HepG2 (cell line): Measurements from ENCODE around the gene RAC3. TPM values are rescaled to one million over a fixed set of nuclear protein-coding genes. Genes with fewer than 3 reads are reported as not detected.

Experiments used
- EED ChIP-seq: sonication (generic); formaldehyde crosslinking; IDR thresholded peaks from 2 replicates; pipeline ENCODE4 v1.5.0; 2020; ENCODE audit warnings: mild to moderate bottlenecking, missing genetic modification reagents
- FOSL2 ChIP-seq: sonication (generic); formaldehyde crosslinking; IDR thresholded peaks from 2 replicates; pipeline ENCODE4 v1.4.0; 2020; ENCODE audit warnings: missing genetic modification reagents
- HNF4A ChIP-seq: sonication (generic); formaldehyde crosslinking; IDR thresholded peaks from 2 replicates; pipeline ENCODE4 v1.4.0; 2020; ENCODE audit warnings: missing genetic modification reagents
- JUNB ChIP-seq: sonication (generic); formaldehyde crosslinking; IDR thresholded peaks from 2 replicates; pipeline ENCODE4 v1.8.0; 2022; ENCODE audit warnings: missing genetic modification reagents, mild to moderate bottlenecking, borderline replicate concordance
- KAT8 ChIP-seq: IDR thresholded peaks from 2 replicates; pipeline ENCODE4 v1.6.1; 2016; ENCODE audit warnings: missing genetic modification reagents, missing compliant biosample characterization
- MTF2 ChIP-seq: sonication (generic); formaldehyde crosslinking; IDR thresholded peaks from 2 replicates; pipeline ENCODE4 v1.5.0; 2020; ENCODE audit warnings: missing genetic modification reagents, borderline replicate concordance
- RARA ChIP-seq: IDR thresholded peaks from 2 replicates; pipeline ENCODE4 v1.6.1; 2016; ENCODE audit warnings: missing genetic modification reagents, missing compliant biosample characterization
- RCOR2 ChIP-seq: IDR thresholded peaks from 2 replicates; pipeline ENCODE4 v1.6.1; 2016; ENCODE audit warnings: missing biosample characterization, missing genetic modification reagents
- ZFP1 ChIP-seq: IDR thresholded peaks from 2 replicates; pipeline ENCODE4 v1.6.1; 2016
- ZFY ChIP-seq: sonication (generic); formaldehyde crosslinking; IDR thresholded peaks from 2 replicates; pipeline ENCODE4 v1.4.0; 2020; ENCODE audit warnings: missing genetic modification reagents
- ZMAT3 ChIP-seq: sonication (generic); formaldehyde crosslinking; conservative IDR thresholded peaks from 2 replicates; pipeline ENCODE4 v1.7.0; 2021; ENCODE audit warnings: missing genetic modification reagents
- polyA plus RNA-seq, 8 experiments: library from polyadenylated mRNA; depleted of rRNA in 3 of 8; stranded (reverse) in 7 of 8; unstranded in 1 of 8; fragments of >200 nt; fragmentation: Illumina TruSeq in 4 of 8; extraction: Trizol in 4 of 8; gene quantifications; 2 replicates each; pipeline versions ENCODE4 v1.2.1 to v1.2.3, GENCODE V29; 2011 to 2016; ENCODE audit warnings: low read depth in 4 of 8, missing spikeins in 1 of 8, mixed read lengths in 1 of 8; ENCODE audit not compliant: insufficient read depth in 1 of 8
- total RNA-seq, 5 experiments: library from RNA; depleted of rRNA; stranded (reverse); fragments of >200 nt; fragmentation: Illumina TruSeq; extraction: Trizol; gene quantifications; 2 replicates each; pipeline ENCODE4 v1.2.3, GENCODE V29; 2016; ENCODE audit warnings: low read depth in 1 of 5
- TF ChIP-seq, protein P1 (sequence below): sonication (generic); formaldehyde crosslinking; IDR thresholded peaks from 2 replicates; pipeline ENCODE4 v1.8.1; 2023; ENCODE audit warnings: mild to moderate bottlenecking, missing genetic modification reagents, borderline replicate concordance
- TF ChIP-seq, protein P2 (sequence below): sonication (generic); formaldehyde crosslinking; IDR thresholded peaks from 2 replicates; pipeline ENCODE4 v1.4.0; 2020; ENCODE audit warnings: missing genetic modification reagents
- TF ChIP-seq, protein P3 (sequence below): sonication (generic); formaldehyde crosslinking; IDR thresholded peaks from 2 replicates; pipeline ENCODE4 v1.4.0; 2020; ENCODE audit warnings: mild to moderate bottlenecking, missing genetic modification reagents
- TF ChIP-seq, protein P4 (sequence below): fragments of 450-650 bp; IDR thresholded peaks from 2 replicates; pipeline ENCODE4 v1.6.1; 2017; ENCODE audit warnings: mild to moderate bottlenecking
- TF ChIP-seq, protein P5 (sequence below): sonication (generic); formaldehyde crosslinking; IDR thresholded peaks from 2 replicates; pipeline ENCODE4 v1.5.0; 2020; ENCODE audit warnings: mild to moderate bottlenecking, missing genetic modification reagents

The RAC3 gene
- total and polyA plus RNA-seq, 2 of the 13 experiments (the other 11 are each of a cell fraction or from before 2014, with no cell fraction given) = 10.5 to 21.3 TPM

DNA sequence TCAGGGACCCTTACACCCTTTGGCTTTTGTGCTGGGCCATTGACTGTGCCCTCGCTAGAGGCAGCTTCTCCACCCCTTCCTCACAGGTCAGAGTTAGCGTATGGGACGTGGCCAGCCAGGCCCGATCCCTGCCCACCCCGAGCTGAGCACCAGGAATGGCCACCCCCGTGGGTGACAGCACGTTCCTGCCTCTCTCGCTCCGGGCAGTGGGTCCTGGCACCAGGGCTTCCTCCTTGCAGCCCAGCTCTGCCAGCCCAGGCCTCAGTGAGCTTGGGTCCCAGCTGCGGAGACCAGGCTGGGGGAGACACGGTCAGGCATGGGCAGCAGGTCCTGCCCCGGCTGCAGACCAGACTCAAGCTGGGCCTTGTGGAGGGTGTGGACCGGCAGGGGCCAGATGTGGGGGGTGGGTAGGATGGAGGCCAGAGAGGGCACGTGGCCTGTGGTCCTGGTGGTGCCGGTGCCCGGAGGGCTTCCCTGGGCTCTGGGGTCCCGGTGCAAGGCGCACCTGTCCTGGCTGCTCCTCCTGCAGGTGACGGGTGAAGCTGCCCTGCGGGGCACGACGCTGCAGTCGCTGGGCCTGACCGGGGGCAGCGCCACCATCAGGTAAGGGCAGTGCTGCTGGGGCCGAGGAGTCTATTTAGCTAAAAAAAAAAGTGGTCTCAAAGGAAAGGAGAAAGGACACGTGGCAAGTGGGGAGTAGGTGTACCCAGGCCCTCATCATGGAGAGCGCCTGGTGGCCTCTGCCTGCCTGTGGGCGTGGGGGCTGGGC lies 35.8 kb upstream of the RAC3 start (continued):
- TF ChIP-seq ZMAT3 (CRISPR knock-in tag) = peak; percentile 86
- TF ChIP-seq, protein P1, sequence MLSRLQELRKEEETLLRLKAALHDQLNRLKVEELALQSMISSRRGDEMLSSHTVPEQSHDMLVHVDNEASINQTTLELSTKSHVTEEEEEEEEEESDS (CRISPR knock-in tag) = no peak
- TF ChIP-seq RCOR2 (CRISPR knock-in tag) = peak; percentile 67; the same call in 1 of the 2 replicates
- TF ChIP-seq, protein P2, sequence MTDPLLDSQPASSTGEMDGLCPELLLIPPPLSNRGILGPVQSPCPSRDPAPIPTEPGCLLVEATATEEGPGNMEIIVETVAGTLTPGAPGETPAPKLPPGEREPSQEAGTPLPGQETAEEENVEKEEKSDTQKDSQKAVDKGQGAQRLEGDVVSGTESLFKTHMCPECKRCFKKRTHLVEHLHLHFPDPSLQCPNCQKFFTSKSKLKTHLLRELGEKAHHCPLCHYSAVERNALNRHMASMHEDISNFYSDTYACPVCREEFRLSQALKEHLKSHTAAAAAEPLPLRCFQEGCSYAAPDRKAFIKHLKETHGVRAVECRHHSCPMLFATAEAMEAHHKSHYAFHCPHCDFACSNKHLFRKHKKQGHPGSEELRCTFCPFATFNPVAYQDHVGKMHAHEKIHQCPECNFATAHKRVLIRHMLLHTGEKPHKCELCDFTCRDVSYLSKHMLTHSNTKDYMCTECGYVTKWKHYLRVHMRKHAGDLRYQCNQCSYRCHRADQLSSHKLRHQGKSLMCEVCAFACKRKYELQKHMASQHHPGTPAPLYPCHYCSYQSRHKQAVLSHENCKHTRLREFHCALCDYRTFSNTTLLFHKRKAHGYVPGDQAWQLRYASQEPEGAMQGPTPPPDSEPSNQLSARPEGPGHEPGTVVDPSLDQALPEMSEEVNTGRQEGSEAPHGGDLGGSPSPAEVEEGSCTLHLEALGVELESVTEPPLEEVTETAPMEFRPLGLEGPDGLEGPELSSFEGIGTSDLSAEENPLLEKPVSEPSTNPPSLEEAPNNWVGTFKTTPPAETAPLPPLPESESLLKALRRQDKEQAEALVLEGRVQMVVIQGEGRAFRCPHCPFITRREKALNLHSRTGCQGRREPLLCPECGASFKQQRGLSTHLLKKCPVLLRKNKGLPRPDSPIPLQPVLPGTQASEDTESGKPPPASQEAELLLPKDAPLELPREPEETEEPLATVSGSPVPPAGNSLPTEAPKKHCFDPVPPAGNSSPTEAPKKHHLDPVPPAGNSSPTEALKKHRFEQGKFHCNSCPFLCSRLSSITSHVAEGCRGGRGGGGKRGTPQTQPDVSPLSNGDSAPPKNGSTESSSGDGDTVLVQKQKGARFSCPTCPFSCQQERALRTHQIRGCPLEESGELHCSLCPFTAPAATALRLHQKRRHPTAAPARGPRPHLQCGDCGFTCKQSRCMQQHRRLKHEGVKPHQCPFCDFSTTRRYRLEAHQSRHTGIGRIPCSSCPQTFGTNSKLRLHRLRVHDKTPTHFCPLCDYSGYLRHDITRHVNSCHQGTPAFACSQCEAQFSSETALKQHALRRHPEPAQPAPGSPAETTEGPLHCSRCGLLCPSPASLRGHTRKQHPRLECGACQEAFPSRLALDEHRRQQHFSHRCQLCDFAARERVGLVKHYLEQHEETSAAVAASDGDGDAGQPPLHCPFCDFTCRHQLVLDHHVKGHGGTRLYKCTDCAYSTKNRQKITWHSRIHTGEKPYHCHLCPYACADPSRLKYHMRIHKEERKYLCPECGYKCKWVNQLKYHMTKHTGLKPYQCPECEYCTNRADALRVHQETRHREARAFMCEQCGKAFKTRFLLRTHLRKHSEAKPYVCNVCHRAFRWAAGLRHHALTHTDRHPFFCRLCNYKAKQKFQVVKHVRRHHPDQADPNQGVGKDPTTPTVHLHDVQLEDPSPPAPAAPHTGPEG (CRISPR knock-in tag) = peak; percentile 52; the same call in 1 of the 2 replicates
- TF ChIP-seq, protein P3, sequence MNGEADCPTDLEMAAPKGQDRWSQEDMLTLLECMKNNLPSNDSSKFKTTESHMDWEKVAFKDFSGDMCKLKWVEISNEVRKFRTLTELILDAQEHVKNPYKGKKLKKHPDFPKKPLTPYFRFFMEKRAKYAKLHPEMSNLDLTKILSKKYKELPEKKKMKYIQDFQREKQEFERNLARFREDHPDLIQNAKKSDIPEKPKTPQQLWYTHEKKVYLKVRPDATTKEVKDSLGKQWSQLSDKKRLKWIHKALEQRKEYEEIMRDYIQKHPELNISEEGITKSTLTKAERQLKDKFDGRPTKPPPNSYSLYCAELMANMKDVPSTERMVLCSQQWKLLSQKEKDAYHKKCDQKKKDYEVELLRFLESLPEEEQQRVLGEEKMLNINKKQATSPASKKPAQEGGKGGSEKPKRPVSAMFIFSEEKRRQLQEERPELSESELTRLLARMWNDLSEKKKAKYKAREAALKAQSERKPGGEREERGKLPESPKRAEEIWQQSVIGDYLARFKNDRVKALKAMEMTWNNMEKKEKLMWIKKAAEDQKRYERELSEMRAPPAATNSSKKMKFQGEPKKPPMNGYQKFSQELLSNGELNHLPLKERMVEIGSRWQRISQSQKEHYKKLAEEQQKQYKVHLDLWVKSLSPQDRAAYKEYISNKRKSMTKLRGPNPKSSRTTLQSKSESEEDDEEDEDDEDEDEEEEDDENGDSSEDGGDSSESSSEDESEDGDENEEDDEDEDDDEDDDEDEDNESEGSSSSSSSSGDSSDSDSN (CRISPR knock-in tag) = peak; percentile 91
- TF ChIP-seq ZFY (CRISPR knock-in tag) = peak; percentile 50
- TF ChIP-seq KAT8 (CRISPR knock-in tag) = peak; percentile 66
- peak; percentile 29; the same call in 1 of the 2 replicates for TF ChIP-seq RARA (CRISPR knock-in tag)
- no peak for TF ChIP-seq ZFP1 (CRISPR knock-in tag)
- TF ChIP-seq, protein P4, sequence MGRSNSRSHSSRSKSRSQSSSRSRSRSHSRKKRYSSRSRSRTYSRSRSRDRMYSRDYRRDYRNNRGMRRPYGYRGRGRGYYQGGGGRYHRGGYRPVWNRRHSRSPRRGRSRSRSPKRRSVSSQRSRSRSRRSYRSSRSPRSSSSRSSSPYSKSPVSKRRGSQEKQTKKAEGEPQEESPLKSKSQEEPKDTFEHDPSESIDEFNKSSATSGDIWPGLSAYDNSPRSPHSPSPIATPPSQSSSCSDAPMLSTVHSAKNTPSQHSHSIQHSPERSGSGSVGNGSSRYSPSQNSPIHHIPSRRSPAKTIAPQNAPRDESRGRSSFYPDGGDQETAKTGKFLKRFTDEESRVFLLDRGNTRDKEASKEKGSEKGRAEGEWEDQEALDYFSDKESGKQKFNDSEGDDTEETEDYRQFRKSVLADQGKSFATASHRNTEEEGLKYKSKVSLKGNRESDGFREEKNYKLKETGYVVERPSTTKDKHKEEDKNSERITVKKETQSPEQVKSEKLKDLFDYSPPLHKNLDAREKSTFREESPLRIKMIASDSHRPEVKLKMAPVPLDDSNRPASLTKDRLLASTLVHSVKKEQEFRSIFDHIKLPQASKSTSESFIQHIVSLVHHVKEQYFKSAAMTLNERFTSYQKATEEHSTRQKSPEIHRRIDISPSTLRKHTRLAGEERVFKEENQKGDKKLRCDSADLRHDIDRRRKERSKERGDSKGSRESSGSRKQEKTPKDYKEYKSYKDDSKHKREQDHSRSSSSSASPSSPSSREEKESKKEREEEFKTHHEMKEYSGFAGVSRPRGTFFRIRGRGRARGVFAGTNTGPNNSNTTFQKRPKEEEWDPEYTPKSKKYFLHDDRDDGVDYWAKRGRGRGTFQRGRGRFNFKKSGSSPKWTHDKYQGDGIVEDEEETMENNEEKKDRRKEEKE = no peak
- TF ChIP-seq MTF2 (CRISPR knock-in tag) = no peak
- TF ChIP-seq HNF4A = no peak
- peak; percentile 88 for TF ChIP-seq EED (CRISPR knock-in tag)
- TF ChIP-seq FOSL2 (CRISPR knock-in tag) = no peak; the same call in 1 of the 2 replicates
- TF ChIP-seq, protein P5, sequence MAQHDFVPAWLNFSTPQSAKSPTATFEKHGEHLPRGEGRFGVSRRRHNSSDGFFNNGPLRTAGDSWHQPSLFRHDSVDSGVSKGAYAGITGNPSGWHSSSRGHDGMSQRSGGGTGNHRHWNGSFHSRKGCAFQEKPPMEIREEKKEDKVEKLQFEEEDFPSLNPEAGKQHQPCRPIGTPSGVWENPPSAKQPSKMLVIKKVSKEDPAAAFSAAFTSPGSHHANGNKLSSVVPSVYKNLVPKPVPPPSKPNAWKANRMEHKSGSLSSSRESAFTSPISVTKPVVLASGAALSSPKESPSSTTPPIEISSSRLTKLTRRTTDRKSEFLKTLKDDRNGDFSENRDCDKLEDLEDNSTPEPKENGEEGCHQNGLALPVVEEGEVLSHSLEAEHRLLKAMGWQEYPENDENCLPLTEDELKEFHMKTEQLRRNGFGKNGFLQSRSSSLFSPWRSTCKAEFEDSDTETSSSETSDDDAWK (CRISPR knock-in tag) = no peak
- no peak for TF ChIP-seq JUNB (CRISPR knock-in tag)
